Measurements from ENCODE around the gene NELFA.

NELFA gene

GRCh38 chr4:1983846-1984405 is 24.8 kb downstream of the NELFA start:
- Histone ChIP-seq H3K4me3 (ENCODE audit: severe bottlenecking) (no peak overlapping the region), H3K9me3 (ENCODE audit: severe bottlenecking) (no peaks in the 10 kb centered on the region), H3K36me3 (ENCODE audit: low read depth) (peaks cover 76% of the 10 kb centered on the region), H3K27ac (ENCODE audit: poor library complexity, severe bottlenecking) (no peak overlapping the region), H3K4me1 (ENCODE audit: insufficient read depth, poor library complexity, severe bottlenecking) (no peaks in the 10 kb centered on the region), H3K27me3 (ENCODE audit: insufficient read depth, poor library complexity, severe bottlenecking) (no peaks in the 10 kb centered on the region)
- no peak; the same call in 2 of the 3 replicates for ATAC-seq (ENCODE audit: low read depth)
- TF ChIP-seq, protein P1, sequence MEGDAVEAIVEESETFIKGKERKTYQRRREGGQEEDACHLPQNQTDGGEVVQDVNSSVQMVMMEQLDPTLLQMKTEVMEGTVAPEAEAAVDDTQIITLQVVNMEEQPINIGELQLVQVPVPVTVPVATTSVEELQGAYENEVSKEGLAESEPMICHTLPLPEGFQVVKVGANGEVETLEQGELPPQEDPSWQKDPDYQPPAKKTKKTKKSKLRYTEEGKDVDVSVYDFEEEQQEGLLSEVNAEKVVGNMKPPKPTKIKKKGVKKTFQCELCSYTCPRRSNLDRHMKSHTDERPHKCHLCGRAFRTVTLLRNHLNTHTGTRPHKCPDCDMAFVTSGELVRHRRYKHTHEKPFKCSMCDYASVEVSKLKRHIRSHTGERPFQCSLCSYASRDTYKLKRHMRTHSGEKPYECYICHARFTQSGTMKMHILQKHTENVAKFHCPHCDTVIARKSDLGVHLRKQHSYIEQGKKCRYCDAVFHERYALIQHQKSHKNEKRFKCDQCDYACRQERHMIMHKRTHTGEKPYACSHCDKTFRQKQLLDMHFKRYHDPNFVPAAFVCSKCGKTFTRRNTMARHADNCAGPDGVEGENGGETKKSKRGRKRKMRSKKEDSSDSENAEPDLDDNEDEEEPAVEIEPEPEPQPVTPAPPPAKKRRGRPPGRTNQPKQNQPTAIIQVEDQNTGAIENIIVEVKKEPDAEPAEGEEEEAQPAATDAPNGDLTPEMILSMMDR (IDR thresholded peaks at IDR 0.05; ENCODE audit: poor library complexity, severe bottlenecking), result no peak
- DNase-seq (ENCODE audit: low spot score), result no peak

- TF ChIP-seq, protein P1 (IDR thresholded peaks at IDR 0.05; ENCODE audit: poor library complexity, severe bottlenecking), result no peak
- H3K9me3 ChIP-seq (ENCODE audit: severe bottlenecking), result no peaks in the 10 kb centered on the region
- no peak overlapping the region for H3K4me3 ChIP-seq (ENCODE audit: severe bottlenecking)
- ATAC-seq (ENCODE audit: low read depth) (no peak), DNase-seq (ENCODE audit: low spot score) (no peak)
- H3K4me1 ChIP-seq (ENCODE audit: insufficient read depth, poor library complexity, severe bottlenecking), result no peaks in the 10 kb centered on the region
- H3K27ac ChIP-seq (ENCODE audit: poor library complexity, severe bottlenecking), result no peak overlapping the region
- H3K27me3 ChIP-seq (ENCODE audit: insufficient read depth, poor library complexity, severe bottlenecking), result no peaks in the 10 kb centered on the region
- peaks cover 77% of the 10 kb centered on the region for H3K36me3 ChIP-seq (ENCODE audit: low read depth)
These were observed 25.5 kb downstream of the NELFA start for GRCh38 chr4:1983053-1983845.

GRCh38 chr4:1982124-1983052 is 26.4 kb downstream of the NELFA start:
- DNase-seq (ENCODE audit: low spot score), result no peak
- no peak overlapping the region for H3K27ac ChIP-seq (ENCODE audit: poor library complexity, severe bottlenecking)
- H3K4me1 ChIP-seq (ENCODE audit: insufficient read depth, poor library complexity, severe bottlenecking), result no peaks in the 10 kb centered on the region
- no peaks in the 10 kb centered on the region for H3K27me3 ChIP-seq (ENCODE audit: insufficient read depth, poor library complexity, severe bottlenecking)
- ATAC-seq (ENCODE audit: low read depth), result no peak
- H3K9me3 ChIP-seq (ENCODE audit: severe bottlenecking), result no peaks in the 10 kb centered on the region
- peaks cover 83% of the 10 kb centered on the region for H3K36me3 ChIP-seq (ENCODE audit: low read depth)
- H3K4me3 ChIP-seq (ENCODE audit: severe bottlenecking), result no peak overlapping the region
- TF ChIP-seq, protein P1 (IDR thresholded peaks at IDR 0.05; ENCODE audit: poor library complexity, severe bottlenecking), result no peak

- TF ChIP-seq, protein P1 (IDR thresholded peaks at IDR 0.05; ENCODE audit: poor library complexity, severe bottlenecking), result no peak
- ATAC-seq (ENCODE audit: low read depth), result no peak
- H3K36me3 ChIP-seq (ENCODE audit: low read depth), result peaks cover 93% of the 10 kb centered on the region
- H3K4me3 ChIP-seq (ENCODE audit: severe bottlenecking), result no peak overlapping the region
- DNase-seq (ENCODE audit: low spot score), result peak; percentile 37
- H3K27me3 ChIP-seq (ENCODE audit: insufficient read depth, poor library complexity, severe bottlenecking), result no peaks in the 10 kb centered on the region
- no peak overlapping the region for H3K27ac ChIP-seq (ENCODE audit: poor library complexity, severe bottlenecking)
- H3K4me1 ChIP-seq (ENCODE audit: insufficient read depth, poor library complexity, severe bottlenecking), result no peaks in the 10 kb centered on the region
- no peaks in the 10 kb centered on the region for H3K9me3 ChIP-seq (ENCODE audit: severe bottlenecking)
These were observed 27.3 kb downstream of the NELFA start for GRCh38 chr4:1981251-1982058.
